RWPE2 (cell line): ENCODE results near the gene HDDC3.

Experiments used
- ATAC-seq: fragments of 200-7000 bp; cut with Tn5 transposase; 3 replicates; pipeline ENCODE4 v1.9.1; 2021; ENCODE audit warnings: low read depth
- DNase-seq: peaks from one replicate; pipeline ENCODE4 v3.0.0-alpha.2; 2020; ENCODE audit warnings: low spot score
- H3K27ac ChIP-seq: fragments of 450-650 bp; 2 replicates; pipeline ENCODE4 v1.5.1; 2017; ENCODE audit warnings: mild to moderate bottlenecking; ENCODE audit not compliant: poor library complexity, severe bottlenecking
- H3K27me3 ChIP-seq: fragments of 250-450 bp; sonication (Bioruptor Pico); 2 replicates; pipeline ENCODE4 v1.5.1; 2021; ENCODE audit warnings: mild to moderate bottlenecking, moderate library complexity; ENCODE audit not compliant: insufficient read depth, poor library complexity, severe bottlenecking
- H3K36me3 ChIP-seq: fragments of 250-450 bp; sonication (Bioruptor Pico); 2 replicates; pipeline ENCODE4 v1.5.1; 2020; ENCODE audit warnings: low read depth, mild to moderate bottlenecking, moderate library complexity
- H3K4me1 ChIP-seq: fragments of 250-450 bp; sonication (Bioruptor Pico); 2 replicates; pipeline ENCODE4 v1.5.1; 2021; ENCODE audit warnings: mild to moderate bottlenecking, moderate library complexity; ENCODE audit not compliant: insufficient read depth, poor library complexity, severe bottlenecking
- H3K4me3 ChIP-seq: fragments of 250-450 bp; sonication (Bioruptor Pico); 2 replicates; pipeline ENCODE4 v1.5.1; 2021; ENCODE audit warnings: mild to moderate bottlenecking, moderate library complexity; ENCODE audit not compliant: severe bottlenecking
- H3K9me3 ChIP-seq: fragments of 250-450 bp; sonication (Bioruptor Pico); 2 replicates; pipeline ENCODE4 v1.5.1; 2021; ENCODE audit warnings: mild to moderate bottlenecking, moderate library complexity; ENCODE audit not compliant: severe bottlenecking
- TF ChIP-seq, protein P1 (sequence below): fragments of 450-650 bp; IDR thresholded peaks from one replicate; pipeline ENCODE4 v1.5.1; 2017; ENCODE audit warnings: mild to moderate bottlenecking, moderate library complexity; ENCODE audit not compliant: poor library complexity, severe bottlenecking

The HDDC3 gene

DNA sequence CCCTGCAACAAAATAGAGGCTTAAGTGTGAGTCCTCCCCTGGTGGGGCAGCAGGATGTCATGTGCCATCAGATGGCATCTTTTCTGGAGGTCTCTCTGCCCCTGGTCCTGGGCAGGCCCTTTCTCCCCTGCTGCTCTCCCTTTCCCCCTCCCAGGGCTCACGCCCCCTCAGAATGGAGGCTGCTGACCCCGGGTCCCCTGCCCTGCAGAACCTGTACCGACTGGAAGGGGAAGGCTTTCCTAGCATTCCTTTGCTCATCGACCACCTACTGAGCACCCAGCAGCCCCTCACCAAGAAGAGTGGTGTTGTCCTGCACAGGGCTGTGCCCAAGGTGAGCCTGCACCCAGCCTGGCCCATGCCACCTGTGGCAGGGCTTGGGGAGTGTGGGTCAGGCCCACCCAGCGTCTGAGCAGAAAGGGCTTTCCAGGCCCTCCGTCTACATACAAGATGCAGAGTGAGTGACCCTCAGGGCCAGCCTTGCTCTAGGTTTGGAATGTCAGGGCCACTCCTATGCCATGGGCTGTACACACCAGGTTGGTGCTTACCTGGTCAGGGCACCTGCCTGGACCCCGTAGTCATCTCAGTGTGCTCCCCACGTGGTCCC is 40.9 kb downstream of the HDDC3 start:
- Histone ChIP-seq H3K36me3 (no peaks in the 10 kb centered on the region), H3K27ac (no peak overlapping the region), H3K4me3 (no peak overlapping the region), H3K9me3 (no peaks in the 10 kb centered on the region), H3K27me3 (no peaks in the 10 kb centered on the region), H3K4me1 (no peaks in the 10 kb centered on the region)
- DNase-seq (no peak), ATAC-seq (no peak)
- TF ChIP-seq, protein P1, sequence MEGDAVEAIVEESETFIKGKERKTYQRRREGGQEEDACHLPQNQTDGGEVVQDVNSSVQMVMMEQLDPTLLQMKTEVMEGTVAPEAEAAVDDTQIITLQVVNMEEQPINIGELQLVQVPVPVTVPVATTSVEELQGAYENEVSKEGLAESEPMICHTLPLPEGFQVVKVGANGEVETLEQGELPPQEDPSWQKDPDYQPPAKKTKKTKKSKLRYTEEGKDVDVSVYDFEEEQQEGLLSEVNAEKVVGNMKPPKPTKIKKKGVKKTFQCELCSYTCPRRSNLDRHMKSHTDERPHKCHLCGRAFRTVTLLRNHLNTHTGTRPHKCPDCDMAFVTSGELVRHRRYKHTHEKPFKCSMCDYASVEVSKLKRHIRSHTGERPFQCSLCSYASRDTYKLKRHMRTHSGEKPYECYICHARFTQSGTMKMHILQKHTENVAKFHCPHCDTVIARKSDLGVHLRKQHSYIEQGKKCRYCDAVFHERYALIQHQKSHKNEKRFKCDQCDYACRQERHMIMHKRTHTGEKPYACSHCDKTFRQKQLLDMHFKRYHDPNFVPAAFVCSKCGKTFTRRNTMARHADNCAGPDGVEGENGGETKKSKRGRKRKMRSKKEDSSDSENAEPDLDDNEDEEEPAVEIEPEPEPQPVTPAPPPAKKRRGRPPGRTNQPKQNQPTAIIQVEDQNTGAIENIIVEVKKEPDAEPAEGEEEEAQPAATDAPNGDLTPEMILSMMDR, result no peak

DNA sequence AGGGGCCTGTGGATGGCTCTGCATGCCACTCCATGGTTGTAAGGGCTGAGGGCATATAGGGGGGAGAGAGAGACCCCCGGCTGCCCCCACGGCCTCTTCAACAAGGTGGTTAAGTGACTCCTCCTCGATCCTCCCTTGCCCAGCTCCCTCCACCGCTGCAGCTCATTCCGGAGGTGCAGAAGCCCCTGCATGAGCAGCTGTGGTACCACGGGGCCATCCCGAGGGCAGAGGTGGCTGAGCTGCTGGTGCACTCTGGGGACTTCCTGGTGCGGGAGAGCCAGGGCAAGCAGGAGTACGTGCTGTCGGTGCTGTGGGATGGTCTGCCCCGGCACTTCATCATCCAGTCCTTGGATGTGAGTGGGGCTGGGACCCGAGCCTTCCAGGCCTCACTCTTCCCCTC is 41.5 kb downstream of the HDDC3 start:
- Histone ChIP-seq H3K27ac (no peak overlapping the region), H3K27me3 (no peaks in the 10 kb centered on the region), H3K9me3 (no peaks in the 10 kb centered on the region), H3K36me3 (no peaks in the 10 kb centered on the region), H3K4me3 (no peak overlapping the region), H3K4me1 (no peaks in the 10 kb centered on the region)
- ATAC-seq (no peak), DNase-seq (peak; percentile 74)
- TF ChIP-seq, protein P1, result no peak

DNA sequence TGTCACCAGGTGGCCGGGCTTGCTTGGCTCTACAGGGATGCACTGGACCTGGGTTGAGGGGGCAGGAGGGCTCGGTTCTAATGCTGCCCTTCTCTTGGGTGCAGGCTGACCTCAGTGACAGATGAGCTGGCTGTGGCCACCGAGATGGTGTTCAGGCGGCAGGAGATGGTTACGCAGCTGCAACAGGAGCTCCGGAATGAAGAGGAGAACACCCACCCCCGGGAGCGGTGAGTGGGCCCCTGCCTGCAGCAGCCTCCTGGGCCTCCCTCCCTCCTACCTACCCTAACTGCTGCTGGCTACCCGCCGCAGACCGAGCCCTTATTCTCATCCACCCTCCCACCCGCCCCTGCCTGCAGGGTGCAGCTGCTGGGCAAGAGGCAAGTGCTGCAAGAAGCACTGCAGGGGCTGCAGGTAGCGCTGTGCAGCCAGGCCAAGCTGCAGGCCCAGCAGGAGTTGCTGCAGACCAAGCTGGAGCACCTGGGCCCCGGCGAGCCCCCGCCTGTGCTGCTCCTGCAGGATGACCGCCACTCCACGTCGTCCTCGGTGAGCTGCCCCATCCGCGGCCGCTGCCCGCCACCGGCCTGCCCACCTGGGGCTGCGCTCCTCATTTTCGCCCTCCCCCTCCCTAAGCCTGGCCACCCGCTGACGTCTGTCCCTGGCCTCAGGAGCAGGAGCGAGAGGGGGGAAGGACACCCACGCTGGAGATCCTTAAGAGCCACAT is 42.5 kb downstream of the HDDC3 start:
- no peak for ATAC-seq
- no peak overlapping the region for H3K4me3 ChIP-seq
- no peak overlapping the region for H3K27ac ChIP-seq
- H3K27me3 ChIP-seq, result no peaks in the 10 kb centered on the region
- no peaks in the 10 kb centered on the region for H3K36me3 ChIP-seq
- H3K9me3 ChIP-seq, result no peaks in the 10 kb centered on the region
- H3K4me1 ChIP-seq, result no peaks in the 10 kb centered on the region
- no peak for DNase-seq
- TF ChIP-seq, protein P1, result no peak

DNA sequence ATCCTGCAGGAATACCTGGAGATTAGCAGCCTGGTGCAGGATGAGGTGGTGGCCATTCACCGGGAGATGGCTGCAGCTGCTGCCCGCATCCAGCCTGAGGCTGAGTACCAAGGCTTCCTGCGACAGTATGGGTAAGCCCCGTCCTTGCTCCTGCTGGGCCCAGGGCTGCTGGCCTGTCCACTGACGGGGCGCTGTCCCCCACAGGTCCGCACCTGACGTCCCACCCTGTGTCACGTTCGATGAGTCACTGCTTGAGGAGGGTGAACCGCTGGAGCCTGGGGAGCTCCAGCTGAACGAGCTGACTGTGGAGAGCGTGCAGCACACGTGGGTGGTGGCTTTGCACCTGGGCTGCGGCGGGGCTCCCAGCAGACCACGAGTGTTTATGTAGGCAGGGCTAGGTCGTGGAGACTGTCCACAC is 43.0 kb downstream of the HDDC3 start:
- ATAC-seq (no peak), DNase-seq (no peak)
- no peaks in the 10 kb centered on the region for H3K9me3 ChIP-seq
- H3K4me3 ChIP-seq, result no peak overlapping the region
- no peaks in the 10 kb centered on the region for H3K36me3 ChIP-seq
- H3K4me1 ChIP-seq, result no peaks in the 10 kb centered on the region
- H3K27ac ChIP-seq, result no peak overlapping the region
- TF ChIP-seq, protein P1, result no peak
- H3K27me3 ChIP-seq, result no peaks in the 10 kb centered on the region

DNA sequence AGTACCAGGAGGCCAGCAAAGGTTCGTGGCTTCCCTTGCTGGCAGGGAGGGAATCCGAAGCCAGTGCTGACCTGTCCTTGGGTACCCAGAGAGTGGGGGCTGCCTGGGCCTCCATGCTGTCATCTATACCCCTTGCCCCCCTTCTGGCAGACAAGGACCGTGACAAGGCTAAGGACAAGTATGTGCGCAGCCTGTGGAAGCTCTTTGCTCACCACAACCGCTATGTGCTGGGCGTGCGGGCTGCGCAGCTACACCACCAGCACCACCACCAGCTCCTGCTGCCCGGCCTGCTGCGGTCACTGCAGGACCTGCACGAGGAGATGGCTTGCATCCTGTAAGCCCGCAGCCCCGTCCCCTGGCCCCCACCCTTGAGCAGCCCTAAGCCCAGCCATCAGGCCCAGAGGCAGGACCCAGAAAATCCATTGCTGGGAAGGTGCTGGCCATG is 45.3 kb downstream of the HDDC3 start:
- Histone ChIP-seq H3K4me3 (no peak overlapping the region), H3K36me3 (no peaks in the 10 kb centered on the region; the same call in 1 of the 2 replicates), H3K27ac (no peak overlapping the region), H3K4me1 (no peaks in the 10 kb centered on the region), H3K9me3 (no peaks in the 10 kb centered on the region), H3K27me3 (no peaks in the 10 kb centered on the region)
- no peak for DNase-seq
- ATAC-seq, result no peak
- TF ChIP-seq, protein P1, result no peak
